OCI-LY3 (cell line): ENCODE data around the gene DIP2C.
"Not testable (repeated sequence)": the region's sequence is repeated elsewhere in the genome, so short reads cannot be mapped to it uniquely, and the experiment has no call there.

ENCODE experiments used
- H2AFZ ChIP-seq: fragments of 200-600, 300-600 bp; shearing (Covaris generic); 2 replicates; pipeline ENCODE4 v1.6.0; 2014; ENCODE audit warnings: antibody characterized with exemption, low read depth, low read length
- H3K27ac ChIP-seq: fragments of 200-600, 300-600 bp; sonication (generic); 2 replicates; pipeline ENCODE4 v1.5.1; 2014; ENCODE audit warnings: mild to moderate bottlenecking, low read length, moderate library complexity, mixed read lengths
- H3K27me3 ChIP-seq: fragments of 200-600, 300-600 bp; sonication (generic); 2 replicates; pipeline ENCODE4 v1.6.1; 2014; ENCODE audit warnings: low read depth, low read length, mixed read lengths
- H3K36me3 ChIP-seq: fragments of 200-600, 300-600 bp; sonication (generic); replicated peaks from 2 replicates; pipeline ENCODE3; 2014; ENCODE audit warnings: low read depth, low read length, mixed read lengths
- H3K4me1 ChIP-seq: fragments of 300-600, 200-600 bp; sonication (generic); 2 replicates; pipeline ENCODE4 v1.6.1; 2014; ENCODE audit warnings: low read length, mixed read lengths
- H3K4me2 ChIP-seq: fragments of 200-600, 300-600 bp; sonication (generic); 2 replicates; pipeline ENCODE4 v1.6.1; 2014; ENCODE audit warnings: low read length, mixed read lengths
- H3K4me3 ChIP-seq: fragments of 300-600, 200-600 bp; sonication (generic); 2 replicates; pipeline ENCODE4 v1.5.1; 2014; ENCODE audit warnings: antibody characterized with exemption, mild to moderate bottlenecking, low read length, moderate library complexity
- H3K79me2 ChIP-seq: fragments of 300-600, 200-600 bp; shearing (Covaris generic); 2 replicates; pipeline ENCODE4 v1.6.1; 2014; ENCODE audit warnings: mild to moderate bottlenecking, low read length, mixed read lengths
- H3K9ac ChIP-seq: fragments of 300-600, 200-600 bp; shearing (Covaris generic); 2 replicates; pipeline ENCODE4 v1.6.0; 2014; ENCODE audit warnings: mild to moderate bottlenecking, low read length, moderate library complexity
- H3K9me3 ChIP-seq: fragments of 200-600, 300-600 bp; shearing (Covaris generic); 2 replicates; pipeline ENCODE4 v1.6.1; 2014; ENCODE audit warnings: low read length, mixed read lengths; ENCODE audit not compliant: insufficient read depth
- H4K20me1 ChIP-seq: fragments of 200-600, 300-600 bp; sonication (generic); 2 replicates; pipeline ENCODE4 v1.6.1; 2016; ENCODE audit warnings: low read length, mixed read lengths; ENCODE audit not compliant: insufficient read depth
- EZH2phosphoT487 ChIP-seq: fragments of 200-600 bp; shearing (Covaris generic); IDR thresholded peaks from 2 replicates; pipeline ENCODE4 v1.6.1; 2018; ENCODE audit warnings: antibody characterized with exemption, mixed run types, low read depth
- TF ChIP-seq, protein P1 (sequence below): fragments of 200-600, 300-600 bp; sonication (generic); IDR thresholded peaks from 2 replicates; pipeline ENCODE4 v1.5.1; 2014; ENCODE audit warnings: antibody characterized with exemption, low read length, low read depth

The DIP2C gene

DNA sequence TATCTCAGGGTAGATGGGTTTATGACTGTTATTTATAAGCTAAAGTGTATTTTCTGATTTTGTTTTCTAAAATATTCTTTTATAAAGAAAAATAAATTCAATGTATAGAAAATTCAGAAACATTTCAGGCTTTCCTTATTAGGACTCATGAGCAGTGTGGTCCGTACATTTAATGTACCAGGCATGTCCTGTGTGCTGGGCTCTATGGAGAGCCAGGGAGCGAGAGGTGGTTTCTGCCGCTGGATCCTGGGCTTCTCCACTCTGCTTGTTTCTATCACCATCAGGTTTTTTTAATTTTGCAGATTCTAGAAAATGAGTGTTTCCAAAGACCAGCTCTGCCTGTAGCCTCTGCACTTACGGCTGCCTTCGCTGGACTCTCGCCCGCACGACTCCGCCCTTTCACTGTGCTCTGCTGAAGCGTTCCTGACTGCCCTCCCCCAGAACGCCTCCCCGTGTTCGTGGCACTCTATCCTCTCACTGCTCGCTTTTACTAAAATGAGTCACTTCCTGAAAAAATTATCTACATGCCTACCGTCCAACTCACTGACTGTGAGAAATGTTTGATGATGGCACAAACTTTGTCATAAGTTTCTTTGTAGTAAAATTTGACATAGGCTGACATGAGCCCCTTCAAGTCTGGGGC, 365.7 kb downstream of the DIP2C start:
- peaks cover 22% of the 10 kb centered on the region for H3K4me1 ChIP-seq
- H3K9ac ChIP-seq, result peak overlapping the region; percentile 34
- H3K9me3 ChIP-seq, result no peaks in the 10 kb centered on the region
- peak overlapping the region; percentile 71 for H3K4me3 ChIP-seq
- peak overlapping the region; percentile 62; the same call in 1 of the 2 replicates for H2AFZ ChIP-seq
- H4K20me1 ChIP-seq, result no peaks in the 10 kb centered on the region
- H3K27me3 ChIP-seq, result peaks cover 3% of the 10 kb centered on the region
- peak overlapping the region; percentile 40 for H3K27ac ChIP-seq
- no peaks in the 10 kb centered on the region for H3K79me2 ChIP-seq
- H3K4me2 ChIP-seq, result peak overlapping the region; percentile 99
- H3K36me3 ChIP-seq, result no peaks in the 10 kb centered on the region
- TF ChIP-seq, protein P1, sequence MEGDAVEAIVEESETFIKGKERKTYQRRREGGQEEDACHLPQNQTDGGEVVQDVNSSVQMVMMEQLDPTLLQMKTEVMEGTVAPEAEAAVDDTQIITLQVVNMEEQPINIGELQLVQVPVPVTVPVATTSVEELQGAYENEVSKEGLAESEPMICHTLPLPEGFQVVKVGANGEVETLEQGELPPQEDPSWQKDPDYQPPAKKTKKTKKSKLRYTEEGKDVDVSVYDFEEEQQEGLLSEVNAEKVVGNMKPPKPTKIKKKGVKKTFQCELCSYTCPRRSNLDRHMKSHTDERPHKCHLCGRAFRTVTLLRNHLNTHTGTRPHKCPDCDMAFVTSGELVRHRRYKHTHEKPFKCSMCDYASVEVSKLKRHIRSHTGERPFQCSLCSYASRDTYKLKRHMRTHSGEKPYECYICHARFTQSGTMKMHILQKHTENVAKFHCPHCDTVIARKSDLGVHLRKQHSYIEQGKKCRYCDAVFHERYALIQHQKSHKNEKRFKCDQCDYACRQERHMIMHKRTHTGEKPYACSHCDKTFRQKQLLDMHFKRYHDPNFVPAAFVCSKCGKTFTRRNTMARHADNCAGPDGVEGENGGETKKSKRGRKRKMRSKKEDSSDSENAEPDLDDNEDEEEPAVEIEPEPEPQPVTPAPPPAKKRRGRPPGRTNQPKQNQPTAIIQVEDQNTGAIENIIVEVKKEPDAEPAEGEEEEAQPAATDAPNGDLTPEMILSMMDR, result no peak
- TF ChIP-seq EZH2phosphoT487, result no peak

DNA sequence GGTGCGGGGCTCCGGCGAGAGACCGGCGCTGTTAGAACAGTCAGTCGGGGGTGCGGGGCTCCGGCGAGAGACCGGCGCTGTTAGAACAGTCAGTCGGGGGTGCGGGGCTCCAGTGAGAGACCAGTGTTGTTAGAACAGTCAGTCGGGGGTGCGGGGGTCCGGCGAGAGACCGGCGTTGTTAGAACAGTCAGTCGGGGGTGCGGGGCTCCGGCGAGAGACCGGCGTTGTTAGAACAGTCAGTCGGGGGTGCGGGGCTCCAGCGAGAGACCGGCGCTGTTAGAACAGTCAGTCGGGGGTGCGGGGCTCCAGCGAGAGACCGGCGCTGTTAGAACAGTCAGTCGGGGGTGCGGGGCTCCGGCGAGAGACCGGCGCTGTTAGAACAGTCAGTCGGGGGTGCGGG, 366.4 kb downstream of the DIP2C start:
- H3K79me2 ChIP-seq, H4K20me1 ChIP-seq, H3K4me2 ChIP-seq, H3K27me3 ChIP-seq, H2AFZ ChIP-seq, H3K4me3 ChIP-seq, H3K27ac ChIP-seq, H3K9ac ChIP-seq, H3K9me3 ChIP-seq, H3K36me3 ChIP-seq: not testable (repeated sequence)
- peaks cover 22% of the 10 kb centered on the region for H3K4me1 ChIP-seq

DNA sequence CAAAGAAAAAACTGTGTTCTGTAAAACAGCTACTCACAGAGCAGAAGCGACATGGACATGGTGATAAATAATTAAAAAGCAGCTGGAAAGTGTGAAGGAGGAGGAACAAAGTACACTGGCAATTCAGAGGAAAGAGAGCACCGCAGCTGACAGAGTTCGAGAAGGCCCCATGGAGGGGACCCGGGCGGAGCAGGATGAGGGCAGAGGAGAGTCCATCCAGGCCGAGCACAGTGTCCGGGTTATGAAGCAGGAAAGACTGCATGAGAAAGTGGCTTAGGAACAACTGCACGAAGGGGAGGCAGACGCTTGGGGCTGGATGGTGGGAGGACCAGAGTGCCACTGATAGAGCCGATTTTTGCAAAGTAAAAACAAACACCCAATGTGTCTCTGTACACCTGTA, 368.7 kb downstream of the DIP2C start:
- no peak overlapping the region for H3K9ac ChIP-seq
- H3K9me3 ChIP-seq, result no peaks in the 10 kb centered on the region
- no peaks in the 10 kb centered on the region for H4K20me1 ChIP-seq
- TF ChIP-seq, protein P1, result no peak
- no peak for TF ChIP-seq EZH2phosphoT487
- H3K4me2 ChIP-seq, result no peak overlapping the region
- peaks cover 7% of the 10 kb centered on the region; the same call in 1 of the 2 replicates for H3K27me3 ChIP-seq
- no peak overlapping the region for H3K27ac ChIP-seq
- H3K4me1 ChIP-seq, result peaks cover 32% of the 10 kb centered on the region
- H3K36me3 ChIP-seq, result no peaks in the 10 kb centered on the region
- no peak overlapping the region for H3K4me3 ChIP-seq
- no peak overlapping the region for H2AFZ ChIP-seq
- H3K79me2 ChIP-seq, result no peaks in the 10 kb centered on the region

DNA sequence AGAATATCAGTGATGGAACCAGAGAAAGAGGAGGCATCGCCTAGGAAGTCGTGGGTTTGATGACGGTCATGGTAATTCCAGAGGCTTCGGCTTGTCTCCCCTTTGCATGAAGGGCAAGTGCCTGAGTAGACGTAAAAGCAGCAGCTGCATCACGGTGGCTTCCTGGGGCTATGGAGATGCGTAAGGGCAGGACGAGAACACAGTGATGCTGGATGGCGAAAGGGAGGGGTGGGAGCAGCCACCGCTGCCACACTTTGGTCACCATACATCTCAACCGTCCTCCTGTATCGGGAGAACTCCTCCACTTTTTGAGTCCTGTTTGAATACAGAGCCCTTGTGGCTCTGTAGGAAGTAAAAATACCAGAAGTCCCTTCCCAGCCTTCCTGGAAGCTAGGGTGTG, 371.5 kb downstream of the DIP2C start:
- Histone ChIP-seq H3K27me3 (peaks cover 4% of the 10 kb centered on the region; the same call in 1 of the 2 replicates), H4K20me1 (no peaks in the 10 kb centered on the region), H3K36me3 (no peaks in the 10 kb centered on the region), H3K4me3 (peak overlapping the region; percentile 41), H3K4me2 (peak overlapping the region; percentile 66), H3K9ac (no peak overlapping the region; the same call in 1 of the 2 replicates), H3K79me2 (no peaks in the 10 kb centered on the region), H3K9me3 (no peaks in the 10 kb centered on the region), H3K27ac (no peak overlapping the region), H3K4me1 (peaks cover 14% of the 10 kb centered on the region), H2AFZ (no peak overlapping the region)
- TF ChIP-seq, protein P1, result no peak
- TF ChIP-seq EZH2phosphoT487, result no peak
